ENCODE measurements around the gene OPCML.

OPCML gene

DNA sequence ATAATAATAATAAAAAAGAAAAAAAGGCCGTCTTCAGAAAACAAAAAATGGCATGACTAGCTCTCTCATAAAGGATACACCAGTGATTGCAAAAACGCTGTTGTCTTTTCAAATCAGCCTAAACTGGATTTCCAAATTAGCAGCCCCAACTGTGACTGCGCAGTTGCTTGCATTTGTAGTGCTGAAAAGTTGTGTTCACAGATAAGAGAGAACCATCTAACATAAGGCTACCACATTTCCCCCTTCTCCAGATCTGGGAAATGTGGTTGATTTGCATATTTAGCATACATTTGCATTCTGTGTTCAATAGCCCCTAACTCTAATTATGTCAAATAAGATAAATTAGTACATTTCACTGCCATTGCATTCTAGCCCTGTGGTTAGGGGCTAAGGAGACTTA is 650.7 kb downstream of the OPCML start:
- no peaks in the 10 kb centered on the region for H3K9me3 ChIP-seq (ENCODE audit: low read length)
- H3K4me3 ChIP-seq (ENCODE audit: low read length): no peak overlapping the region
- no peak overlapping the region for H2AFZ ChIP-seq (ENCODE audit: low read depth, low read length)
- peaks cover 18% of the 10 kb centered on the region for H3K4me1 ChIP-seq (ENCODE audit: insufficient read depth, low read length)
- H3K27me3 ChIP-seq (ENCODE audit: insufficient read depth, low read length): no peaks in the 10 kb centered on the region
- H3K36me3 ChIP-seq (ENCODE audit: insufficient read depth, low read length): no peaks in the 10 kb centered on the region

DNA sequence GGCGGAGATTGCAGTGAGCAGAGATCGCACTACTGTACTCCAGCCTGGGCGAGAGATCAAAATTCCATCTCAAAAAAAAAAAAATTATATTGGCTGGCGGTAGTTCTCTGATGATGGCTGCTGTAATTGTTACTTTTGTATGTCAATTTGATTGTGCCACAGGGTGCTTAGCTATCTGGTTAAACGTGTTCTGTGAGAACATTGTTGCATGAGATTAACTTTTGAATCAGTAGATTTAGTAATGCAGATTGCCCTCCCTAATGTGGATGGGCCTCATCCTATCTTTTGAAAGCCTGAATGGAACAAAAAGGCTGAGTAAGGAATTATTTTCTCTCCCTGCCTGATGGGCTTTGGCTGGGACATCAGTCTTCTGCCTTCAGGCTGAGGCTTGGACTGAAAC is 654.2 kb downstream of the OPCML start:
- no peak overlapping the region for H3K4me3 ChIP-seq (ENCODE audit: low read length)
- H3K27me3 ChIP-seq (ENCODE audit: insufficient read depth, low read length): no peaks in the 10 kb centered on the region
- H3K36me3 ChIP-seq (ENCODE audit: insufficient read depth, low read length): no peaks in the 10 kb centered on the region
- H2AFZ ChIP-seq (ENCODE audit: low read depth, low read length): no peak overlapping the region
- peaks cover 9% of the 10 kb centered on the region for H3K4me1 ChIP-seq (ENCODE audit: insufficient read depth, low read length)
- no peaks in the 10 kb centered on the region for H3K9me3 ChIP-seq (ENCODE audit: low read length)

DNA sequence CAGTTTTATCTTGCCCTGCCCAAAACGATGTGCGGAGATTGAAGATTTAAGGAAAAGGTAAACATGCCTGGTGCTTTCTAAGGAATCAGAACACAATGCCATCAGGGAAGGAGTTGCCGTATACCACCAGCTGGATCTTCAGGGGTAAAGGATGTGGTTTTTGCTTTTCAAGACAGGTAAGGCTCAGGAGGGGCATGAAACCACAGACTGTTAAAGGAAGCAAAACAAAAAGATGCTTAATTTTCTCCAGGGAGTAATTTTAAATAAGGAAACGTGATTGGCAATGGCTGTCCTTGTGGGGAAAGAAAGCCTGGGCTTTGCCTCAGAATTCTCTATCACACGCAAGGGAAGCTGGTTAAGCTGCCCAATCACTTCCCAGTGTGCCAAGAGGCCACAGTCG is 655.6 kb downstream of the OPCML start:
- H3K36me3 ChIP-seq (ENCODE audit: insufficient read depth, low read length): no peaks in the 10 kb centered on the region
- no peaks in the 10 kb centered on the region for H3K9me3 ChIP-seq (ENCODE audit: low read length)
- H3K27me3 ChIP-seq (ENCODE audit: insufficient read depth, low read length): no peaks in the 10 kb centered on the region
- peaks cover 9% of the 10 kb centered on the region for H3K4me1 ChIP-seq (ENCODE audit: insufficient read depth, low read length)
- no peak overlapping the region for H3K4me3 ChIP-seq (ENCODE audit: low read length)
- no peak overlapping the region for H2AFZ ChIP-seq (ENCODE audit: low read depth, low read length)

DNA sequence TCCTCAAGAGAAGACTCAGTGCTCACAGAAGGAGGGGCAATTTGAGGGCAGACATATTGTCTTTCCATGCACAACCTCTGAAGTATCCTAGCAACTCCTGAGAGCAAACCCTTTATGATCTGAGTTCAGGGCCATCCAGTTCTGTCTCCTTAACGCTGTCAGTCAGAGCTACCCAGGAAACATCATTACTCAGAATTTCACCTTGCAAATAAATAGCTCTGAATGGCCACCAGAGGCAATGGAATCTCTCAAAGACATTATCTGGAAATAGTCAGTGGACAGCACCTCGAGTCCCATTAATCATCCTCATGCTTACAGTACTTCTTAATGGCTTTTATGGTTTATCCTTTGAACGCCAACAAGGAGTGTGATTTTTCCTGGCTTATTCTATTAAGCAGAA is 656.1 kb downstream of the OPCML start:
- Histone ChIP-seq H3K36me3 (ENCODE audit: insufficient read depth, low read length) (no peaks in the 10 kb centered on the region), H3K4me1 (ENCODE audit: insufficient read depth, low read length) (peaks cover 9% of the 10 kb centered on the region), H2AFZ (ENCODE audit: low read depth, low read length) (no peak overlapping the region), H3K9me3 (ENCODE audit: low read length) (no peaks in the 10 kb centered on the region), H3K27me3 (ENCODE audit: insufficient read depth, low read length) (no peaks in the 10 kb centered on the region), H3K4me3 (ENCODE audit: low read length) (no peak overlapping the region)

DNA sequence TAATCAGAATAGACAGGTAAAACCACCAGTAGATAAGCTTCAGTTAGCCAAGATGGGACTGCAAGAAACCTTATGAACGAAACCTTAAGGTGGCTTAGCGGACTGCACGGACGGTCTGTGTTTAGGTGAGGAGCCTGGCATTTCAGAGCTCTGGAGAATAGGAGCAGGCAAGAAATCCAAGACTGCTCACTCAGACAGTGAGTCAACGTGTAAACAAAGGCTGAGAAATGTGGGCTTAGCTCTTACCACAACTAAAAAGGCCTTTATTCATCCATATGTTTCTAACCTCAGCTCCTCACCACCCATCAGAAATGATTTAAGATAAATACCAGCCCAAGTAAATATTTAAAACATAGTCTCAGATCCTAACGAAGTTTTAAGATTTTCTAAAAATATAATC is 657.7 kb downstream of the OPCML start:
- no peaks in the 10 kb centered on the region for H3K9me3 ChIP-seq (ENCODE audit: low read length)
- peaks cover 9% of the 10 kb centered on the region for H3K4me1 ChIP-seq (ENCODE audit: insufficient read depth, low read length)

DNA sequence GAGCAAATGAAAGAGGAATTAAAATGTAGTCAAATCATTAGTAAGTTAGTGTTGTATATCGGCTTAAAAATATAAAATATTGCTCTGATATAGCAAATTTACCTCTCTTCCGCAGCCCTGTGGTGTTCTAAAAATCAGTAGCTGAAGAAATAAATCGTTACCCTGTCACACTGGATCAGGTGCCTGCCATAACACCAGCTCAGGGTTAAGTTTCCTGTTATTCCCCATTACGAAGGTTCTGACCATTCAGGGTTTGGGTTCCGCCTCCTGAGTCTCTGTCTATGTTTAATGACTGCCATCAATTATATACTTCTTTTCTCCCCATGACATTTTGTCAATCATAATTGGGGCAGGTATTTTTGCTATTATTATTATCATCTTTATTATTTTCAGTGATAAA is 658.5 kb downstream of the OPCML start:
- Histone ChIP-seq H2AFZ (ENCODE audit: low read depth, low read length) (no peak overlapping the region), H3K4me1 (ENCODE audit: insufficient read depth, low read length) (peaks cover 9% of the 10 kb centered on the region), H3K4me3 (ENCODE audit: low read length) (no peak overlapping the region), H3K9me3 (ENCODE audit: low read length) (no peaks in the 10 kb centered on the region), H3K27me3 (ENCODE audit: insufficient read depth, low read length) (no peaks in the 10 kb centered on the region), H3K36me3 (ENCODE audit: insufficient read depth, low read length) (no peaks in the 10 kb centered on the region)

More for the DNA sequence above, 657.7 kb downstream of the OPCML start:
- Histone ChIP-seq H3K27me3 (ENCODE audit: insufficient read depth, low read length) (no peaks in the 10 kb centered on the region), H2AFZ (ENCODE audit: low read depth, low read length) (no peak overlapping the region), H3K36me3 (ENCODE audit: insufficient read depth, low read length) (no peaks in the 10 kb centered on the region), H3K4me3 (ENCODE audit: low read length) (no peak overlapping the region)

DNA sequence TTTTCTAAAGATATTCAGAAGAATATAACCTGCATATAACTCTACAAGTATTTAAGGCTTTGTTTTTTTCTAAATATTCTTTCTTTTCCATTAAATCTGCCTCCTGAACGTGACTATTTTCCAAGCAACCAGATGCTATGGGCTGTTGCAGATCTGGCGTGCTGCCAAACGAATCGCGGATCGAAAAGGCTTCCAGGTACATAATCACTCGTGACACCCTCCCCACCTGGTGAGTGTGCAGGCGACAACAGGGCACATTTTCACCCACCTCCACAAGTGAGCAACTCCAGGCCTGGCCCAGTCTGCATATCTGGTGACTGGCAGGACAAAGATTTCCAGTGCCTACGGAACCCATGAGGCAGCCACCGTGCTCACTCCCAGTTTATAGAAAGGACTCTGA is 660.1 kb downstream of the OPCML start:
- Histone ChIP-seq H3K4me3 (ENCODE audit: low read length) (no peak overlapping the region), H2AFZ (ENCODE audit: low read depth, low read length) (no peak overlapping the region), H3K4me1 (ENCODE audit: insufficient read depth, low read length) (peaks cover 24% of the 10 kb centered on the region), H3K36me3 (ENCODE audit: insufficient read depth, low read length) (no peaks in the 10 kb centered on the region), H3K9me3 (ENCODE audit: low read length) (no peaks in the 10 kb centered on the region), H3K27me3 (ENCODE audit: insufficient read depth, low read length) (no peaks in the 10 kb centered on the region)

DNA sequence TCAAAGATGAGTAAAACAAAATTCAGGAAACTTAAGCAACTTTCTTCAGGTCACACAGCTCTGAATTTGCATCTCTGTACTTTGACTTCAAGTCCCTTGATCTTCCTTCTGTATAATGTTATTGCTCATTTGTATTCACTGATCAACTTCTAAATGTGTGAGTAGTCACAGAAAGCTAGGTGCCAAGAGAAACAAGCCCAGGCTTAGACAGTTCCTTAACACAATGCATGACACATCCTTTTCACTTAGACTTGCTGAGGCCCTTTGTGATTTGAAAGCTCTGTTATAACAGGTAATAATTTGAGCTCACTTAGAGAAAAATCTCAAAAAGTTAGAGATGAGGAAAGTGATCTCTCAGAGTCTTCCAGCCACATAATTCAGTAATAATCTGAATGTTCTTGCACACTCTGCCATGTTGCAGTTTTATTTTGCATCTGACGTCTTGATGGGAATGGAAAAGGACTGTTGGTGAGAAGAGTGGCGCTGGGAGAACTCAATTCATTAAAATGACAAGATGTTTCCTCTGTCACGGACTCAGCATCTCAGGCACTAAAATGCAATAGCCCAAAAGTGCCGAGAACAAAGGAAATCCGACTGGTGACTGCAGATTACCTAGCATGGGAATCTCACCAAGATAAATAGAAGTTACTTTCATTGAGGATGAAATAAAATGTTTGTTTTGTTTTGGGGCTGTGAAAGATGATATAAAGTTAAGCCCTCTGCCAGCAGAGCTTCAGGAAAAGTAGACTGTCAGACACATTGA is 665.3 kb downstream of the OPCML start:
- Histone ChIP-seq H3K4me1 (ENCODE audit: insufficient read depth, low read length) (peaks cover 21% of the 10 kb centered on the region), H2AFZ (ENCODE audit: low read depth, low read length) (no peak overlapping the region), H3K4me3 (ENCODE audit: low read length) (no peak overlapping the region), H3K9me3 (ENCODE audit: low read length) (no peaks in the 10 kb centered on the region), H3K27me3 (ENCODE audit: insufficient read depth, low read length) (no peaks in the 10 kb centered on the region), H3K36me3 (ENCODE audit: insufficient read depth, low read length) (no peaks in the 10 kb centered on the region)

DNA sequence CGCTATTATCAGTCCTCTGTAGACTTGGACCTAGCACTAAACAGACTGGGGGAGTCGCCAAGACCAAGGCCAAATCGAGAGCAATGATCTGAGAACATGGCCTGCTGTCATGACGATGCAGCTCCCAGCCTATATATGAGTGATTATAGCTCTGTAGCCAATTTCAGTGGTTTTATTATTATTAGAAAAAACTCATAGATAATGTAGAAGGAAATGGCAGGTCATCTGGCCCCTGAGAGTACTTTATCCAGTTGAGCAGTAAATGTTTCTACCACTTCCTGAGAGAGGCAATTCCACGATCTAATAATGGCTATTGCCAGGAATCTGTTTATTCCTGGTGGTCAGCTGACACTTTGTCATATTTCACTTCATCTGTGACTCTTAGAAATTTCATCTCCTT is 666.7 kb downstream of the OPCML start:
- H2AFZ ChIP-seq (ENCODE audit: low read depth, low read length): no peak overlapping the region
- H3K4me1 ChIP-seq (ENCODE audit: insufficient read depth, low read length): peaks cover 21% of the 10 kb centered on the region
- no peaks in the 10 kb centered on the region for H3K27me3 ChIP-seq (ENCODE audit: insufficient read depth, low read length)
- H3K36me3 ChIP-seq (ENCODE audit: insufficient read depth, low read length): no peaks in the 10 kb centered on the region
- no peaks in the 10 kb centered on the region for H3K9me3 ChIP-seq (ENCODE audit: low read length)
- no peak overlapping the region for H3K4me3 ChIP-seq (ENCODE audit: low read length)

DNA sequence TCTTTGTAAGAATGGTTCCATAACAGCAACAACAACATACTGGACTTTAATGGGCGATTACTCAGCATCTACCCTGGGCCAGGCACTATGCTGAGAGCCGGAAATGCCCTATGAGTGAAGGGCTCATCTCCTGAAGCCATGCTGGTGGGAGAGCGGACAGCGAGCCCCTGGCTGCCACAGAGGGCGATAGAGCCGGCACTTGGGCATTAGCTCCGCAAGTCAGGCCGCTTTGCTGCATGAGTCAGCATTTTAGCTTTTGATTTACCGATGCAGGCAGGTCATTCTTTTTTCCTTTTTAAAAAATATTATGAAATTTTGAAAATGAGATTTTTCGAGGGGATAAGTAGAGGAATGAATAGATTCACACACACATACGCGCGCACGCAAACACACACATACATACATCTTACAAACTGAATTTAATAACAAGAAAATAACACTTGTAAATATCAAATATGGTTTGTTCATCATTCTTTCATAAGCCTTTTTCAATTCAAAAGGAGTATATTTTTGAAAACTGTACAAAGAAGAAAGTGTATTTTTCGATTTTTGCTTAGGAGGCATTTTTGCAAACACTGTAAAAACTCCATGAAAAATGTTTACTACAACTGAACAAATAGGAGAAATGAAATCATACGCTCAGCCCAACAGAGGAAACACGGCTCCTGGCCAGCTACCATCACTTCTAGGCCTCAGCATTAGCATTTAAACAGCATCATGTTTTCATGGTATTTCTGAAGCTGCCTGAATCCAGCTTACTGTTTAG is 667.3 kb downstream of the OPCML start:
- Histone ChIP-seq H2AFZ (ENCODE audit: low read depth, low read length) (no peak overlapping the region), H3K36me3 (ENCODE audit: insufficient read depth, low read length) (no peaks in the 10 kb centered on the region)

DNA sequence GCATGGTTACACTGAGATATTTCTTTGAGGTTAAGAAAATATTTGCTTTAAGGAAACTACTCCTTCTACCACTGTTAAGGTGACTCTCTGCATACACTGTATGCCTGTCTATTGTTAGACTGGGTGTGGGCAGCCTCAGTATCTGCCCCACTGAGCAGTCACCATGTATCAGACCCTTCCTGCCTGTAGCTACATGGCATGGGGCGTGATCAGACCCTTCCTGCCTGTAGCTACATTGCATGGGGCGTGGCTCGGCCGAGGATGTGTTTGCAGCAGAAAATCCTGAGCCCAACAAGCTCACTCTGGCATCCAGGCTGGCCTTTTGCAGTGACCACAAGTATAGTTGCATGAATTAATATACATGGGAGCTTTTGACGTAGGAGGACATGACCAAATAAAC is 669.4 kb downstream of the OPCML start:
- Histone ChIP-seq H3K27me3 (ENCODE audit: insufficient read depth, low read length) (no peaks in the 10 kb centered on the region), H2AFZ (ENCODE audit: low read depth, low read length) (no peak overlapping the region), H3K4me1 (ENCODE audit: insufficient read depth, low read length) (peaks cover 19% of the 10 kb centered on the region), H3K36me3 (ENCODE audit: insufficient read depth, low read length) (no peaks in the 10 kb centered on the region), H3K9me3 (ENCODE audit: low read length) (no peaks in the 10 kb centered on the region), H3K4me3 (ENCODE audit: low read length) (no peak overlapping the region)

More for the DNA sequence above, 667.3 kb downstream of the OPCML start:
- Histone ChIP-seq H3K4me3 (ENCODE audit: low read length) (no peak overlapping the region), H3K27me3 (ENCODE audit: insufficient read depth, low read length) (no peaks in the 10 kb centered on the region), H3K9me3 (ENCODE audit: low read length) (no peaks in the 10 kb centered on the region), H3K4me1 (ENCODE audit: insufficient read depth, low read length) (peaks cover 21% of the 10 kb centered on the region)

DNA sequence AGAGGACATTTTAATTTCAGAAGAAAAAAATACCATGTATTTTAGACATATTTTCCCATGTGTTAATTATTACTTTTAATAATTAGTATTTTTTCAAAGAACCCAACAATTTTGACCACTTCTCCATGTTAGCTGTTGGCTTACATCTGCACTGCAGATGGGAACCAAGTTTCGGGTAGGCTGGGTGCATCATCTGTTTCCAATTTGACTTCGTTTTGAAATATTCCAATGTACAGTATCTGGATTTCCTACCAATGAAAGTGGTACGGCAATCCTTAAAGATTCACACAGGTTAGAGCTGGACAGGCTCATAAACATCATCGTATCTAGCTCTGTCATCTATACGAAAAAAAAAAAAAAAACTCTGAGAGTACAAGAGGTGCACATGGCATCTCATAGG is 670.2 kb downstream of the OPCML start:
- Histone ChIP-seq H3K36me3 (ENCODE audit: insufficient read depth, low read length) (no peaks in the 10 kb centered on the region), H3K4me1 (ENCODE audit: insufficient read depth, low read length) (peaks cover 12% of the 10 kb centered on the region), H3K27me3 (ENCODE audit: insufficient read depth, low read length) (no peaks in the 10 kb centered on the region), H3K4me3 (ENCODE audit: low read length) (no peak overlapping the region), H3K9me3 (ENCODE audit: low read length) (no peaks in the 10 kb centered on the region), H2AFZ (ENCODE audit: low read depth, low read length) (no peak overlapping the region)

DNA sequence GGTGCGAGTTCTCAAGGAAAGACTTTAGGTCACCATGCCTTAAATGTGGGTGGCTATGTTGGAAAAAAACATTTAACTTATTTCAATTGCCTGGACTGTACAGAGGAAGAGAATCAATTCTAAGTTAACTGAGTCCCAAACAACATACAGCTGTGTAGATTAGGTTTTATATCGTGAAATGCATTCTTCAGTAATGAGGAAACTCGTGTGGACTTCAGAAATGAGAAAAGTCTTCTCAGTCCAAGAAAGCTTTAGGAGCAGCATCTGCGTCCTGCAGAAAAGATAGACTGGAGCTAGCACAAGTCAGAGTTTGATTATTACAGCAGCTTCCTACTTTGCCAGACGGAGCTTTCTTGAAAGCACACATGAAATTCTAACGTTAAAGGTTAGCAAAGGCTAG is 673.0 kb downstream of the OPCML start:
- Histone ChIP-seq H3K4me1 (ENCODE audit: insufficient read depth, low read length) (peaks cover 6% of the 10 kb centered on the region), H3K9me3 (ENCODE audit: low read length) (peaks cover 3% of the 10 kb centered on the region), H3K4me3 (ENCODE audit: low read length) (no peak overlapping the region), H3K36me3 (ENCODE audit: insufficient read depth, low read length) (no peaks in the 10 kb centered on the region), H2AFZ (ENCODE audit: low read depth, low read length) (no peak overlapping the region), H3K27me3 (ENCODE audit: insufficient read depth, low read length) (no peaks in the 10 kb centered on the region)

Measured in neuron (in vitro differentiated cells).